GM19467 (cell line): ENCODE results near the gene PRKCB.
"Not testable (repeated sequence)": the region's sequence is repeated elsewhere in the genome, so short reads cannot be mapped to it uniquely, and the experiment has no call there.

Experiments
- ATAC-seq: cut with Tn5 transposase; IDR thresholded peaks from one replicate; pipeline ENCODE4 v1.9.1; 2021; ENCODE audit warnings: mild to moderate bottlenecking, moderate library complexity; ENCODE audit not compliant: unreplicated experiment

Gene PRKCB

GRCh38 chr16:24074574-24074973 lies 238.8 kb downstream of the PRKCB start:
- no peak for ATAC-seq

- no peak for ATAC-seq
Measured at GRCh38 chr16:24075302-24075701, 239.5 kb downstream of the PRKCB start.

DNA sequence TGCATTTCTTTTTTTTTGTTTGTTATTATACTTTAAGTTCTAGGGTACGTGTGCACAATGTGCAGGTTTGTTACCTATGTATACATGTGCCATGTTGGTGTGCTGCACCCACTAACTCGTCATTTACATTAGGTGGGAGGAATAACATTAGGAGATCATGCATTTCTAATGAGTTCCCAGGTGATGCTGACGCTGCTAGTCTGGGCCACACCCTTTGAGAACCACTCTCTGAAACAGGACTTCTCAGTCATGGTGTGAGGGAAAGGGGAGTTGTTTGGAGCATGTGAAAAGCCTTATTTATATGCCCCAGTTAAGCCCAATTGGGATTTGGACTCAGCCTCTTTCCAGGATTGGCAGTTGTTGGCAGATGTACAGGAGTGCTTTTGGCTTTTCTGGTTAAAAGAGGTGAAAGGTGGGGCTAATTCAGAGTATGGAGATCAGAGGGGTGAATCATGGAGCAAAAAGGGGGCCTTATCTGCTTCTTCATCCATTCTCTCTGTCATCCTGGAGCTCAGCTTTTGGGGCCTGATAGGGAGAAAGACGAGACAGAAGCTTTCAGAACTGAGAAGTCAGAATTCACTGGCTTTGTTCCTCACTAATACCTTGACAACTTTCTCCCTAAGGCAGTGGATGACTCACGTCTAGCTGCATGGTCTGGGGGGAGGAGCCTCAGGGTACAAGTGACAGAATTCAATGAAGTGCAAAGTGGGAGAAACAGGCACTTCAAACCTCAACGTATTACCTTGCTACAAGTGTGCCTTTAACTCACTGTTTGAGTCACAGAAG lies 240.3 kb downstream of the PRKCB start:
- ATAC-seq: no peak

- no peak for ATAC-seq
Measured at GRCh38 chr16:24077292-24077691, 241.5 kb downstream of the PRKCB start.

DNA sequence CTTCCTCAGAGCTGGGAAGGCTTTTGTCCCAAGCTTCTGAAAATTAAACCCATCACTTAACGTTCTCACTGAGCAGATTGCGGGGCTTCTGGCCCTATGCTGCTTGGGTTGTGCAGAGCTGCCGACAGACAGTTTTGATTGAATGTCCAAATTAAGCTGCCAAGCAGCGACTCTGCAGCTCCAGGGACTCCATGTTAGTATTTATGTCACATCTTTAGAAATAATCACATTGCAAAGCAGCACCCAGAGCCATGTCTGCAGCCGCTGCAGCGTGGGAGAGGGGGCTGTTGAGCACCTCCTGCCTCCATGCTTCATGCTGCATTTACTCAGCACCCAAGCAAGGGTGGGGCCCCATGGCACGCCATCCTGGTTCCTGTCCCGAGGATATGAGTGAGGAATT lies 242.2 kb downstream of the PRKCB start:
- ATAC-seq: no peak

GRCh38 chr16:24085666-24086065 lies 249.9 kb downstream of the PRKCB start:
- no peak for ATAC-seq

DNA sequence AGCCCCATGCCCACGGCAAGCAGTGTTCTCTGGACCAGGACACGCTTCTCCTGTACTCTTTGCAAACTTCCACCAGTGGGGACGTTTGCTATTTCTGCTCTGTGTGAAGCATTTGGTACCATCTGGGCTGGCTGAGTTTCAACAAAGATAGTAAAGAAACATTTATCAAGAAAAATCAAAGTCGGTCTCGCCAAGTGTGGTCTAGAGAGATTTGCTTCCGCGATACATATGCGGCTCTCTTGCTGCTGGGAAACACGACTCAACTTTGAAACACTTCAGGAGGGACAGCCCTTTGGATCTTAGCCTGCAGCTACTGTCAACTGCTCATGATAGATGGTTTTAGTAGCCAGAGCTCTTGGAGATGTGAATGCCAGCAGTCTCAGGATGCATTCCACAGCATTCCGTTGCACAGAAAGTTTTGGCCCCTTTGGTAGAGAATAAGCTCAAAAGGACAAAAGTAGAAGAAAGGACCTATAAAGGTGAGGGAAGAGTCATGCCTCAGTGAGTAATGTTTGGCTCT lies 252.2 kb downstream of the PRKCB start:
- ATAC-seq: no peak

- no peak for ATAC-seq
Measured at GRCh38 chr16:24088767-24089166, 253.0 kb downstream of the PRKCB start.

DNA sequence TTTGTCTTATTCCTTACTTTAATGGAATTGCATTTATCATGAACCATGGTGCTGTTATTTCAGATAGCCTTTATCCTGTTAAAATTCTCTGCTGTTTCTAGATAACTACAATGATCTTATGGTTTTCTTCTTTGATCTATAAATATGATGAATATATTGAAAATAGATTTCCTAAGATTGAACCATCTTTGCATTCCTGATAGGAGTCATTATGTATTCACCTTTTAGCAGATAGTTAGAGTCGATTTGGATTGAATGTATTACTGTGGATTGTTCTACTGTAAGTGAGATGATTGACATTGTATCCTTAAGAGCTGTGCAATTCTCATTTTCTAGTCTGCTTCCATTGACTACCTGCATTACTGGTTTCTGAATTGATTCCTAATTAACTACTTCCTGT lies 255.3 kb downstream of the PRKCB start:
- no peak for ATAC-seq

DNA sequence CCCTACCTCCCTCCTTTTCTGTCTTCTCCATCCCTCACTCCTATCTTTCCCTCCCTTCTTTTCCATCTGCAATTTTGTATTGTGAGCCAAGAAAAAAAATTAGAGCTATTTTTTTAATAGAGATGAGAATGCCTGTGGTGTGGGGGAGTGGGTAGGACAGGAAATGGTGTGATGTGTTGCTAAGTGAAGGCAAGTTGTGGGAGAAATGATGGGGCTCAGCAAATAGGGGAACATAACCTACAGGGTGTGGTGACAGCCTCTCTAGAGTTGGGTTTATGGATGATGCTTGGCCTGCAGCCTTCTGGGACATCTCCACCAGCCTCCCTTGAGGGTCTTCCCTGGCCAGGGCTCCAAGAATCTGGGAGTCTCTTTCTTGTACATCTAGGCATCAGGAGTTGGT lies 257.3 kb downstream of the PRKCB start:
- no peak for ATAC-seq

DNA sequence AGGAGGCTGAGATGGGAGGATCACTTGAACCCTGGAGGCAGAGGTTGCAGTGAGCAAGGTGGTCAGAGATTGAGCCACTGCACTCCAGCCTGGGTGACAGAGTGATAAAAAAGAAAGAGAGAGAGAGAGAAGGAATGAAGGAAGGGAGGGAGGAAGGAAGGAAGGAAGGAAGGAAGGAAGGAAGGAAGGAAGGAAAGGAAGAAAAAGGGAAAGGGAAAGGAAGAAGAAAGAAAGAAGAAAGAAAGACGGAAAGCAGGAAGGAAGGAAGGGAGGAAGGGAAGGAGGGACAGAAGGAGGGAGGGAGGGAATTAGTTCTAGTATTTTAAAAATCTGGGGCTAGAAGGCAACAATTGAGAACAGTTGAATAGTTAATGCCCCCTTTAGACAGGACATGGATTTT lies 258.9 kb downstream of the PRKCB start:
- ATAC-seq: no peak

- ATAC-seq: no peak
Measured at GRCh38 chr16:24098896-24099295, 263.1 kb downstream of the PRKCB start.

DNA sequence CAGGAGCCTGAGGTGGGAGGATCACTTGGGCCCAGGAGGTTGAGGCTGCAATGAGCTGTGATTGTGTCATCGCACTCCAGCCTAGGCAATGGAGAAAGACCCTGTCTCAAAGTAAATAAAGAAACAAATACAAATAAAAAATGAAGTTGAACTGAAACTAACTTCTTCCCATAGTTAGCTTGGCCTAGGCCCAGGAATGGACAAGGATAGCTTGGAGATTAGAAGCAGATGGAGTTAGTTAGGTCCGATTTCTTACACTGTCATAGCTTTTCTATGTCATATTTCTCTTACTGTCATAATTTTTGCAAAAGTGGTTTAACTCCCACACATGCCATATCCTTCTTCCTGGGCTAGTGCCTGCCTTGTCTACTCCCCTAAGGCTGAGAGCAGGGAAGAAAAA lies 265.6 kb downstream of the PRKCB start:
- ATAC-seq: no peak

- no peak for ATAC-seq
Measured at GRCh38 chr16:24102209-24102660, 266.5 kb downstream of the PRKCB start.

DNA sequence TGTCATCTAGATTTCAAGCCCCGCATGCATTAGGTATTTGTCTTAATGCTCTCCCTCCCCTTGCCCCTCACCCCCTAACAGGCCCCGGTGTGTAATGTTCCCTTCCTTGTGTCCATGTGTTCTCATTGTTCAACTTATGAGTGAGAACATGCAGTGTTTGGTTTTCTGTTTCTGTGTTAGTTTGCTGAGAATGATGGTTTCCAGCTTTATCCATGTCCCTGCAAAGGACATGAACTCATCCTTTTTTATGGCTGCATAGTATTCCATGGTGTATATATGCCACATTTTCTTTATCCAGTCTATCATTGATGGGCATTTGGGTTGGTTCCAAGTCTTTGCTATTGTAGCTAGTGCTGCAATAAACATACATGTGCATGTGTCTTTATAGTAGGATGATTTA lies 269.7 kb downstream of the PRKCB start:
- ATAC-seq: not testable (repeated sequence)

GRCh38 chr16:24108090-24108489 lies 272.3 kb downstream of the PRKCB start:
- ATAC-seq: not testable (repeated sequence)

GRCh38 chr16:24111724-24112302 lies 276.0 kb downstream of the PRKCB start:
- ATAC-seq: no peak

- no peak for ATAC-seq
Measured at GRCh38 chr16:24113115-24113745, 277.4 kb downstream of the PRKCB start.

GRCh38 chr16:24114876-24115275 lies 279.1 kb downstream of the PRKCB start:
- ATAC-seq: no peak

GRCh38 chr16:24116046-24116776 lies 280.4 kb downstream of the PRKCB start:
- ATAC-seq: no peak

DNA sequence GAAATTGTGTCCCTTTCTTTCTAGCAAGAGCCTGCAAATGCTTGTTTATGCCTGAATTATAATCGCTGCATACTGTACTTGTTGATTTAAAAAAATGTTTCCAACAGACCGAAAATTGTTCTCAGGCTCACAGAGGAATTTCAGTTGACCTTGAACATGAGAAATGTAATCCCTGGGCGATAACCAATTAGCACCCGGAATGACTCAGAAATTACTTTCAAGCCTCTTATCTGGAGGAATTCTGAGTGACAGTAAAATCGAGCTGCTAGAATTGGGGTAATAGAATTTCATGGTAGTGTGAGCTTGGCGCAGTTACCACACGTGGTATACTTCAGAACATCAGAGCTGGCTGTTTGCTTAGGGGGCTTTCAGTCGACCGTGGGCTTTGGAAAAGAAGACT lies 281.2 kb downstream of the PRKCB start:
- ATAC-seq: no peak
